HG03442 (cell line): ENCODE results near the gene SESN3.
"Not testable (repeated sequence)": the region's sequence is repeated elsewhere in the genome, so short reads cannot be mapped to it uniquely, and the experiment has no call there.

Experiments
- ATAC-seq: cut with Tn5 transposase; IDR thresholded peaks from one replicate; pipeline ENCODE4 v1.9.1; 2021; ENCODE audit warnings: mild to moderate bottlenecking, moderate library complexity; ENCODE audit not compliant: unreplicated experiment

The SESN3 gene

DNA sequence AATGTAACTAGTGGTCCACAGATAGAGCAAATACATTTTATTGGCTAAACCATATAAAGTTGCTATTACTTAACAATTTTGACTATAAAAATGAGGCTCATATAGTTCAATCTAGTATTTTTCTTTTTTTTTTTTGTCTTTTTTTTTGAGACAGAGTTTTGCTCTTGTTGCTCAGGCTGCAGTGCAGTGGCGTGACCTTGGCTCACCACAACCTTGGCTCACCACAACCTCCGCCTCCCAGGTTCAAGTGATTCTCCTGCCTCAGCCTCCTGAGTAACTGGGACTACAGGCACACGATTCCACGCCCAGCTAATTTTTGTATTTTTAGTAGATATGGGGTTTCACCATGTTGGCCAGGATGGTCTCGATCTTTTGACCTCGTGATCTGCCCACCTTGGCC, 3.9 kb downstream of the SESN3 start:
- ATAC-seq = not testable (repeated sequence)

DNA sequence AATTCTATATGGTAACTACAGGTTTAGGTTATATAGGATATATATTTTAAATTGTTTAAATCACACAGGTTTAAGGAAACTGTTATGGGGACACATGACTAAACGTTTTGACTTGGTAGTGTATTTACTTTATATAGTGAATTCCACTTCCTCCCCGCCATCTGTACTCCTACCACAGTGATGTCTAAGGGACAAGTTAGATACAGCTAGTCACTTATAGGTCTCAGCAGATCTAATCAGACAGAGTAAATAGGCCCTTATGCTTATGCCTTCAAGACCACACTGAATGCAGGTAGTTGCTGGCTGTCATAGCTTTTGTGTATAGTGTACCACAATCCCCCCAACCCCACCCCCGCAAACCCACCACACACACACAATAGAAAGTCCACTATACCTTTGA, 8.2 kb downstream of the SESN3 start:
- ATAC-seq = no peak

DNA sequence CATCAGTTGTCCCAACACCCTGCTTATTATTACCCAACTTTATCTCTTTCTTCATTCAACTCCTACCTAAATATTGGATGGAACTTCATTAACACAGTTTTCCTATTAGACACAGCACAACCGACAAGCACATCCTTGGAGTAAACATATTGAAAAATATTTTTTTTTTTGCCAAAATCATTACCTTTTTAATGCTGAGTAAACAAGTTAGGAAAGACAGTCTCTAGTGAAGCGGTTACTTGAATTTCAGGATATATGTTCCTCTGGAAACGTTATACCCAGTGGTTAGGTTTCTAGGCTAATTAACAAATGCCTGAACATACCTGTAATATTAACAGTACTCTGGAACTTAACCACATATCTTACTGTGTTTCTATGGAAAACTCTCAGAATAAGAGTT, 11.4 kb downstream of the SESN3 start:
- ATAC-seq = no peak

DNA sequence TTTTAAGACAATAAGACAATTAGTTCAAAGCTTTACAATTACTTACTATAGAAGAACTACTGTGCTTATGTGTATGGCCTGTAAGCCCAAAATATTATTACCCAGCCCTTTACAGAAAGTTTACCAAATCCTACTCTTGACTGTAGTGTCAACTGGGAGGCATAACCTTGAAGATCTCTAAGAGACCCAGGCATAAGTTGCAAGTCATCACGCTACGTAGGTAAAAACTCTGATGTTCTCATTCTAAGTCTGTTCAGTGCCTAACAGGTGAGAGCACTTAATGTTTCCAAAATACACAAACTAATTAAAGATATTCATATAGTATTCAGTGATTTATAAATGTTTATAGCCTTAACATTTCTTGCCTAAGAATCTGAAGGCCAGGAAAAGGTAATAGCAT, 12.9 kb downstream of the SESN3 start:
- no peak for ATAC-seq

DNA sequence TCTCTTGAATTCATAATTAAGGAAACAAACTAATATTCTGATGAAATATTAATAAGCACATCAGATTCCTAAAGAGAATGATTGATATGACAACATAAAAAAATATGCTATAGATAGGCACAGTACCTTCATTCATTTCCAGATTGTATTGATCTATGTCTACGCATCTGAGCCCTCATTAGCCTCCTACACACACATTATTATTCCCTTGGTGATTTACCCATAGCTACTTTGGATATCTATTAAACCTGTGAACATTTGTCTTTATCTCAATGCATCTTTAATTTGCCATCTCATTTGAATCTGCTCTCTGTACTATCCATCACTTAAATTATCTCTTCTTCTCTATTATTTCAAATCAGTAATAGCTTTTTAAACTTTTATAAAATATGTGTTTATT, 18.4 kb downstream of the SESN3 start:
- no peak for ATAC-seq

DNA sequence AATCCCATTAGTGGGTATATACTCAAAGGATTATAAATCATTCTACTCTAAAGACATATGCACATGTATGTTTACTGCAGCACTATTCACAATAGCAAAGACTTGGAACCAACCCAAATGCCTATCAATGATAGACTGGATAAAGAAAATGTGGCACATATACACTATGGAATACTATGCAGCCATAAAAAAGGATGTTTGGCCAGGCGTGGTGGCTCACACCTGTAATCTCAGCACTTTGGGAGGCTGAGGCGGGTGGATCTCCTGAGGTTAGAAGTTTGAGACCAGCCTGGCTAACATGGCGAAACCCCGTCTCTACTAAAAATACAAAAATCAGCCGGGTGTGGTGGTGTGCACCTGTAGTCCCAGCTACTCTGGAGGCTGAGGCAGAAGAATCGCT, 21.5 kb downstream of the SESN3 start:
- ATAC-seq = not testable (repeated sequence)

DNA sequence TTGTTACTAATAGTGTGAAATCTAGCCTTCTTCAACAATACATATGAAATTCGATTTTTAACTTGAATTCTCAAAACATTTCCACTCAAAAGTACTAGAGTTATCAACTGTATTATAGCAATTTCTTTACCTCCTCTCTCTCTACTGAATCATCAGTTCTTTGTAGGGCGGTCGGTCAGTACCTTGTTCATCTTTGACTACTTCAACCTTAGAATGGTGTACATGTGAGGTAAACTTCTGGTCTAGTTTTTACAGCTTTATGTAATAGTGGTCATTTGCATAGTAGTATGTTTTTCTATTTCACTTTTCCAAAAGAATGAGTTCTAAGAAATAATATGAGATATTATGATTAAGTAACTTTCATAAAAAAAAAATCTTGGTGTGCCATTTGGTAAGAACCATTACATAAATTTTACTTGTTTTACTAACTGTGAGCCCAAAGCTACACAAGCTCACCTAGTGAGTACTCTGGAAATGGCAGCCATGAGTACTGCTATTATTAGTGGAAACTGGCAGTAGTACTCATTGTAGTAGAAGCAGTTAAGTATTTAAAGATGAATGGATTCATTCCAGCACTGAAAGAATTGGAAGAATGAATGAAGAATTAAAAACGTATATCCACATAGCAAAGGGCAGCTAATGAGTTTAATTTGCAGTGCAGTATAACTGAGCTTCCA, 30.1 kb downstream of the SESN3 start:
- ATAC-seq = no peak

DNA sequence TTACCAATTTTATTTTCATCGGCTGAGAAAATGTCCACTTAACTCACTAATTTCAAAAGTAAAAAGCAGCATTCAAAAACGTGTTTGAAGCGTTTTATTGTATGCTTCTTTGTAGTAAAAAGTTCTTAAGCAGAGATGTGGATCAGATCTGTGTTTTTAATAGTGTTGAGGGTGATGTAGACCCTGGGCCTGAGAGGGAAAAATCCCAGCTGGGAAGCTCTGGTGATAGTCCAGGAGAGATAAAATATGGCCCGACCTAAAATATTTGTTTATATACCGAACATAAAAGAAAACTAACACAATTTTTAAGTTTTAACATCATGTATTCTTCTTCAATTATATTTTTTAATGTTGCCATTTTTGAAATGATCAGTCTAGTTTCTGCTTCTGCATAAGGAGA, 35.2 kb downstream of the SESN3 start:
- ATAC-seq = no peak

DNA sequence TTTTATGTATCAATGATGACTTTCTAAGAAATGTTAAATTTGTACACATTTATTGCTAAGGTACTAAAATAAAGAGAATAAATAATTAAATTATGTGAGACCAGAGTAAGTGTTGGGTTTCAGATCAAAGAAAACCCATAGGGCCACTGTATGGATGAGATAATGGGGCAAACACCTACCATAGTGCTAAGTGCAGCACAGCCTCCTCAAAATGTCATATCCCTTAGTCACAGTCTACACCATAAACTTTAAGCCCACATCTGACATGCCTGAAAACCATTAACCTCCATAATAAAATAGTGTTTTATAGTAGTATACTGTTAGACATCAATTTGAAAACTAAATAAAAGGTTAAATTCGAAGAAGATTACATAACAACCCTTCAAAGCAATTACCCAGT, 37.5 kb downstream of the SESN3 start:
- no peak for ATAC-seq

DNA sequence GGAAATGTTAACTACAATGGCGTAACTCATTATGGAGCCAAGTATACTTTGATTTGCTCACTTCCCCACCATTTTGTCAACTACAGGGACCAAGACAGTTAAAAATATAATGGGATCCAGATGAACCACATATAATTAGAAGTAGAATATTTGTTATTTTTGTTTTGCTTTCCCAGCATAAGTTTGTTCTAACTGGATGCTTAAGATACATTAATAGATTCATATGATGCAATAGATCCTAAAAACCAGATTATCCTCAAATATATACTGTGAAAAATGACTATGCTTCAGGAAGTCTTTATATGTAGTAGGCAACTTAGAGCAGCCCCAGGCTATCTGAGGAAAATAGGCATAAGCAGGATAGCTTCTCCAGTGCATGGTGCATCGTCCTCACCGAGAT, 38.3 kb downstream of the SESN3 start:
- no peak for ATAC-seq

DNA sequence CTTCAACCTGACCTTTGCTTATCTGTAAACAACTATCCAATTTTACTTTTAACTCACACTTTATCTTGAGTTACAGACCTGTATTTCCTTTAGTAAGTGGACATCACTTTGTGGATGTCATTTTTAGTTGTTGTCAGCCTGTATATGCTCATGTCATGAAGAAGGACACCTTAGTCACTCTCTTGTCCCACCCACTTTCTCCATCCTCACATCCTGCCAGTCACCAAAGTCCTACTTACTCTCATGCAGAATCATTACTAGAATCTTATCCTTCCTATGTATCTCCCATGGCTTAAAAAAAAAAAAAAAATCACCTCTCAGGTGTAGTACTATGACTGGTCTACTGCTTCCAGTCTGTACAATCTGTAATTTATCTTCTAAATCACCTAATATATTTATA, 43.3 kb downstream of the SESN3 start:
- ATAC-seq = no peak

DNA sequence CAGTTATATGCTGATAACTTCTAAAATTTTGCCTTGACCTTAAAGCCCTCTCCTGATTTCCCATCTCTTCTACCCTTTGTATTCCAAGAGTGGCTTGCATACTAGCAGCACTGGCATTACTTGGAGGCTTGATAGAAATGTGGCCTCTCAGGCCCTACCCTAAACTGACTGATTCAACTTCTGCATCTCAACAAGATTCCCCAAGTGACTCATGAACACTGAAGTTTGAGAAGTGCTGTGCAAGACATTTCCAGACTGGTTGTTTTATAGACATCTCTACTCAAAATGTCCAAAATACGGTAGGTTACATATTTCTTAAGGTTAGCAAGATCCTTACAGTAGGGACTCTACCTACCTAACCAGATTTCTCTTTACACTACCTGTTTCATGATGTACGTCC, 48.6 kb downstream of the SESN3 start:
- no peak for ATAC-seq

DNA sequence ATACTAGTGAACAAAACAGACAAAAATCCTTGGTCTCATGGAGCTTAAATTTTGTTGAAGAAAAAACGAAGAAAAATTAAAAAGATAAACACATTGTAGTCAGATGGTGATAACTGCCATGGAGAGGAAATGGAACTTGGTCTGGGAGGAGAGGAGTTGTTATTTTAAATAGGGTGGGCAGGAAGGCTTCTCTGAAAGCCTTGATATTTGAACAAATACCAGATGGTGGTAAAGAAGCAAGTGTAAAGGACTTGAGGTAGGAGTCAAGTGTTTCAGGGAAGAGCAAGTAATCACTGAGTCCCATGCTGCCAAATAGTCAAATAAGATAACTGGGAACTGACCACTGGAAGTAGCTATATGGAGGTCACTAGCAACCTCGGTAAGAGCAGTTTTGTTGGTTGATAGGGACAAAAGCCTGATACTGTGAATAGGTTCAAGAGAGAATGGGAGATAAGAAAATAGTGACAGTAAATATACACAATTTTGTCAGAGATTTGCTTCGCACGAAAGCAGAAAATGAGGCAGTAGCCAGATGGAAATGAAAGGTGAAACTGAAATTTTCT, 55.1 kb downstream of the SESN3 start:
- no peak for ATAC-seq

DNA sequence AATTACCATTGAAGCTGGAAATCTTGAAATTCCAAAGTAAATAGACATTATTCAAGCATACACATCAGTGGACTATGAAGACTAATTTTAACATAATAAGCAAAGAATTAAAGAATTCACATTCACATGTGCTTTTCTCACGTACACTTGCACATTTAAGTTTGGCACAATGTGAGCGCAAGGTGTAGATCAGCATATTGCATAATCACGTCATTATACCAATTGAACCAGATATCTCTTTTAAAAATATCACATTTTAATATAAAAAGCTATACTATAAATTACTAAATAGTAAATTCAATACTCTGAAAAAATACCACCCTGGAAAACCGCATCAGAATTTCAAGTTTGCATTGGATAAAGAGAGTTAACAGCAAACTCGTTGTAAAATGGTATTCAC, 60.7 kb downstream of the SESN3 start:
- no peak for ATAC-seq

DNA sequence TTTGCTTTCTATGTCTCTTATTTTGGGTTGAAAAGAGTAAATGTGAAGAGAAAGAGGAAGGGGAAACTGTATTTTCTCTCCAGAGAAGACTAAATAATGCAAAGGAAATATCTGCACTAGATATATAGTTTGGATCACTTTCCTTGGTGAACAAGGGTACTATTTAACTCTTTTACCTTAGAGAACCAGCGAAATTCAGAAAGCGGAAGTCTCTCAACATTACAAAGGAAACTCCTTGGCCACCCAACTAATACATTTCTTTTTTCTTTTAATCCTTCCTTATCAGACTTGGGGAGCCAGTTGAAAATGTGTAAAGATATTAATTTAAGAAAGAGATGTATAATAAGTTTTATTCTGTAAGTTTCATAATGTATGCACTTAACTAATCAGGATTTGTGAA, 64.2 kb downstream of the SESN3 start:
- ATAC-seq = no peak

DNA sequence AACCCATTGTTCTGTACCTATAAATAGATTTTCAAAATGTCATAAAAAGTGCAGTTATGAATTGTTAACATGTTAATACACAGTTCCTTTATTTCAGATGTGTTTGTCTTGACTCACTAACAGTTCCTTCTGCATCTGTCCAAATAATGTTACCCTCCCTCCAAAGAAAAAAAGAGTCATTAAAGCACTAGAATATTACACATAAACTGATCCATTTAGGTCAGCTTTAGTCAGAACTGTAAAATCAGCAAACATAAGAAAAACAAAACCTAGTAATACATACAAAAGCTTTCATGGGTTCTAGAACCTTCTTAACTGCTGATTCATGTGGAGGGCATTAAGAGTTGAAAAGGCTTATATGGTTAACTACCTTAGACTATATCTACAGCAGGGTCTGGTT, 65.4 kb downstream of the SESN3 start:
- ATAC-seq = no peak

DNA sequence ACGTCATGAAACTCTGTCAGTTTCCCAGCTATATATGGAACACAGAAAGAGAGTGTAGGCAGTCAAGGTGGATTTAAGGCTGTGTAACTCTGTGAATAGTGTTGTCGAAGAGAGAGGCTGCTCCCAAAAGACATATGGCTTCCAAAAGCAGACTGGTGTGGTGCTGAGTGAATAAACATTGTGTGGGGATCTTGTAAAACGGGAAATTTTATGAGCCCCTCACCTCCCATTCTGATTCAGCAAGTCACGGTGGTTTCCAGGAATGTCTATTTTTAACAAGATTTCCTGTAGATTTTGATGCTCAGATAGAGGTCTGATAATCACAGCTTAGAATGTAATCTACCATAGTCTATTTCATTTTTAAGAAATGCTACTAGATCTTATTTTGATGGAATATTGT, 67.9 kb downstream of the SESN3 start:
- ATAC-seq = no peak

DNA sequence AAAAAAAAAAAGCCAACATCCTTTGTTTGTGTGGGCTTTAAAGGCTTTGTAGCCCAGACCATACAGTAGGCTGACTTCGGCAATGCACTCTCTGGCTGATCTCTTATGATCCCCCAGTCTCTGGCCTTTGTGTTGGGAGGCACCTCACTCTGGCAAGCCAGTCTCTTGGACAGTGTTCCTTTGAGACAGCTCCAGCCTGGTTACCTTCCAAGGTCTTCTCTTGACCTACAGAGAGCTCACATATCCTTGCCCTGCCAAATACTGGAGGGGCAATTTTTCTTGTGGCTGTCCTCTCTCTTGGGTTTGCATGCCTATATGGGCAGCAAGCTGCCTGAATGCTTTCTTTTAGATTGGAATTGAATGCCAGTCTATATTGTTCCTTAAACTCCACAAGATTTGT, 69.8 kb downstream of the SESN3 start:
- ATAC-seq = no peak

DNA sequence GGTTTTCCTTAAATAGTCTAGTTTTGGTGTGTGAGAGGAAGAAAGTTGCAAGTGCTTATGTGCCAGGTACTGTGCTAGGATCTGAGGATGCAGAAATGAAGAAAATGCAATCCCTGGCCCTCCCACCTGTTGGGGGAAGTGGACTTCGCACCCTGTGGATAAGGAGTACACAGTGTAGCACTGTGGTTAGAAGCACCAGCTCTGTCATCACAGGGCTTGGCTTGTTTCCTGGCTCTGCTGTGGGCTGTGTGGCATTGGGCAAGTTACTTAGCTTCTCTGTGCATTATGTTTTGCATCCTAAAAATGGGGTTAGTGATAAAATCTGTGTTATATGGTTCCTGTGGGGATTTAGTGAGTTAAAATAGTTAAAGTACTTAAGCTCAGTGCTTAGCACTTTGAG, 73.2 kb downstream of the SESN3 start:
- ATAC-seq = no peak

DNA sequence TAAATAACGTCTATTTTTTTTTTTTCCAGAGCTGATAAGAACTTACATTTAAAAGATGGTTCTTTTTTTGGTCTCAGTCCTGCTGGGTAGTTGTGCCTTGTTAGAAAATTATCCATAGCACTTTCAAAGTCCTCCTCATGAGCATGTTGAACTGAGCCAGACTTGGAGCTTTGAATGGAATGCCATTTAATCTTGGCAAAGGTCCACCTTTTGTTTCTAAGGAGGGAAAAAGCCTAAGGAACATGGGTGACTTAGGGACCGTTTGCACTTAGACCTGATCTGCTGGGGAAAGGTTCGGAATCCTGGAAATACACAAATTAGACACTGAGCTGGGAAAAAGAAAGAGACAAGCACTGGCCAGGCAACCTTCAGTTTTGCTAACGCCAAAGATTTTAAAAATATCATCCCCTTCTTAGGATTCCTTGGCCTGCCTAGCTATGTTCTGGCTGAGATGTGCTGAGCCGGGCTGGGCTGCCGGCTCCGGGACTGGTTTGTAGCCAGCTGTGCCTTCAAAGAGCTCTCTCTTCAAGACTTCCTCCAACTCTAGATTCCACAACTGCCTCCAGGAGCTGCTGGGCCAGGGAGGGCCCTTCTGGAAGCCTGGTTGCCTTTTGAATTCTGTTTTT, 74.0 kb downstream of the SESN3 start:
- no peak for ATAC-seq

DNA sequence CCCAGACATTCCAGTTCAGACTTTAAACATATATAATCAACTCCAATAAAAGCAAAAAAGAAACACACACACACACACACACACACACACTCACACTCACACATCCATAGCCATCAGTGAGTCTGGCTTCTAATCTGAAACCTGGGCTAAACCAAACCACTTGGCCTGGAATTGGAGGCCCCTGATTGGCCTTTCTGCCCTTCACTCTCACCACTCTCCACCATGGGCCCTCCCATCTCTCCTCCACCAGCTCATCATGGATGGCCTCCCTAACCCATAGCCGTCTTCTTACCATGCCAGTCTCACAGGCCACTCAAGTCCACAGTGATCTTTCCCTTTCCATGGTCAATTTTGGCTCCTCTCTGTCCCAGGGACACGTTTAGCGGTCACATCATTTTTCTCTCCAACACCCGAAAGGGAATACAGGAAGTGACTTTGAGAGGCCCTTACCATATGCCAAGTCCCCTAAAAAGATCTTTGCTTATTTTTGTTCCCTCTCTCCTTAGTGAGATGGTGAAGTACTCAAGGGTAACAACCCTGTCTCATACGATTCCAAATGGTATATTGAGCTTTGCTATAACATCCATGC, 74.8 kb downstream of the SESN3 start:
- ATAC-seq = no peak

DNA sequence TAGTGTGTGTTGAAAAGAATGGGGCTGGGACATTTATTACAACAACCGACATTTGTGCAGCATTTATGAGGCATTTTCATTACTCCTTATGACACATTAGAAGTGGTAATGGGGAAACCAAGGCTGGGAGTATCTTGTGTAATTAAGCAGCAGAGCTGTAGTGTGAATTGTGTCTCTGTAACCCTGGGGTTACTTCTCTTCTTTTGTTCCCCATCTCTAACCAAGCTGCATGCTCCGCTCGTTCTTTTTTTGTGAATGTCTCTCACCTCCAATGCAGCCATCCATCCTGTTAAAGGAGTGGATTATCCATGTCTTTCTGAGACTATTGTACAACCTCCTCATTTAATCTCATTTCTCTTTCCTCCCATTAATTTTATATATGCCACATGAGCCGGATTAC, 75.6 kb downstream of the SESN3 start:
- no peak for ATAC-seq
